CD4-positive, alpha-beta T cell (primary cell): ENCODE results near the gene COBL. TPM values are rescaled to one million over a fixed set of nuclear protein-coding genes. Genes with fewer than 3 reads are reported as not detected.

Experiments
- ATAC-seq: fragments of 200-7000 bp; cut with Tn5 transposase; one replicate; pipeline ENCODE4 v1.10.0; 2022; ENCODE audit warnings: mild to moderate bottlenecking; ENCODE audit not compliant: poor library complexity
- CTCF ChIA-PET: fragments of 350-600 bp; sonication (Branson Sonifier 250); formaldehyde crosslinking; loops from one replicate; lab custom pipeline; 2021; ENCODE audit warnings: antibody characterized with exemption, inconsistent platforms; lab: Charles Lee
- POLR2A ChIA-PET: fragments of 350-600 bp; sonication (Branson Sonifier 250); formaldehyde crosslinking; loops from one replicate; lab custom pipeline; 2021; ENCODE audit warnings: antibody characterized with exemption, inconsistent platforms; lab: Charles Lee
- DNase-seq, 14 experiments: peaks; one replicate each; pipeline ENCODE4 v3.0.0-alpha.2; 2013 to 2020; ENCODE audit warnings: mixed read lengths in 2 of 14
- H3K27ac ChIP-seq, 2 donors: one replicate each; pipeline versions ENCODE4 v1.5.1 to v1.7.0; 2013; ENCODE audit warnings: low read length in 2 of 2, low read depth in 1 of 2, mild to moderate bottlenecking in 1 of 2
- H3K27me3 ChIP-seq, 2 experiments: 1 replicate in 1 of 2; 2 replicates in 1 of 2; pipeline versions ENCODE4 v1.6.1 to v1.7.0; 2013; ENCODE audit warnings: low read length in 2 of 2, control low read depth in 1 of 2, mild to moderate bottlenecking in 1 of 2, moderate library complexity in 1 of 2; ENCODE audit not compliant: insufficient read depth in 2 of 2, control insufficient read depth in 1 of 2
- H3K36me3 ChIP-seq: one replicate; pipeline ENCODE4 v1.6.1; 2013; ENCODE audit warnings: low read length, control low read depth; ENCODE audit not compliant: insufficient read depth
- H3K4me1 ChIP-seq: one replicate; pipeline ENCODE4 v1.6.1; 2013; ENCODE audit warnings: low read length, control low read depth; ENCODE audit not compliant: insufficient read depth
- H3K4me3 ChIP-seq: one replicate; pipeline ENCODE4 v1.5.1; 2013; ENCODE audit warnings: mild to moderate bottlenecking, low read length, moderate library complexity
- H3K9me3 ChIP-seq, 2 experiments: 1 replicate in 1 of 2; 2 replicates in 1 of 2; pipeline versions ENCODE4 v1.6.1 to v1.7.0; 2013; ENCODE audit warnings: low read length in 2 of 2, mild to moderate bottlenecking in 2 of 2, control low read depth in 1 of 2, moderate library complexity in 1 of 2; ENCODE audit not compliant: control insufficient read depth in 1 of 2, insufficient read depth in 1 of 2
- H3K27ac Mint-ChIP-seq: one replicate; pipeline ENCODE4 v1.8.0; 2020; ENCODE audit warnings: mixed read lengths
- H3K27me3 Mint-ChIP-seq: one replicate; pipeline ENCODE4 v1.8.0; 2021; ENCODE audit warnings: mixed read lengths
- H3K36me3 Mint-ChIP-seq: one replicate; pipeline ENCODE4 v1.8.0; 2021; ENCODE audit warnings: low read depth, mixed read lengths
- H3K4me1 Mint-ChIP-seq: one replicate; pipeline ENCODE4 v1.8.0; 2021; ENCODE audit warnings: low read depth, mixed read lengths
- H3K4me3 Mint-ChIP-seq: one replicate; pipeline ENCODE4 v1.8.0; 2020; ENCODE audit warnings: mild to moderate bottlenecking, mixed read lengths
- H3K9me3 Mint-ChIP-seq: one replicate; pipeline ENCODE4 v1.8.0; 2020; ENCODE audit warnings: mixed read lengths
- intact Hi-C, 2 experiments: fragments of 100-400 bp; cut with DNase I in 1 of 2; cut with micrococcal nuclease in 1 of 2; formaldehyde crosslinking; loops; one replicate each; pipeline versions ENCODE4 v1.15.1 to v1.9.0; 2023 to 2025; cut with DNase I, micrococcal nuclease
- total RNA-seq, 174 experiments: library from RNA in 2 of 174; stranded (reverse) in 2 of 174; gene quantifications; one replicate each; pipeline ENCODE4 v1.2.3 and lab custom pipeline; 2021 to 2026
- TF ChIP-seq, protein P1 (sequence below): fragments of 200-600 bp; IDR thresholded peaks from one replicate; pipeline ENCODE4 v1.8.0; 2022; ENCODE audit warnings: antibody characterized with exemption, mild to moderate bottlenecking

COBL gene
- total RNA-seq, 2 experiments from 2014 or later, result not detected

DNA sequence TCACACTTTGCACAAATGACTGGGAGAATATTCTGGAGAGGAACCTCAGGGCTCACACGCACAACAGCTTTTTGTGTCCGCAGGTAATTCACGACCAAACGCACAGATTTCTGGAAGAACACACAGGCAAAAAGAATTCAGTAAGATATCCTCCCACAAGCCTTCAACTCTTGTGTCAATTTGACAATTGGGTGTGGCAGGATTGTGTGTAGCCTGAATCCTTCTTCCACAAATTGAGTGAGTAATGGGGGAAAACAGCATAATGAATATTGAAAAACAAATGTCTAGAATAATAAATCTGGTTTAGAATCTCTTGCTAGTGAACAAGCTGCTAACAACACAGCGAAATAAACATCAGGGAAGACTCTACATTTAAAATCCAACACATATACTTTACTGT, 125.6 kb downstream of the COBL start:
- no peak overlapping the region for H3K27ac Mint-ChIP-seq
- H3K36me3 Mint-ChIP-seq, result no peaks in the 10 kb centered on the region
- H3K4me1 ChIP-seq, result no peaks in the 10 kb centered on the region

DNA sequence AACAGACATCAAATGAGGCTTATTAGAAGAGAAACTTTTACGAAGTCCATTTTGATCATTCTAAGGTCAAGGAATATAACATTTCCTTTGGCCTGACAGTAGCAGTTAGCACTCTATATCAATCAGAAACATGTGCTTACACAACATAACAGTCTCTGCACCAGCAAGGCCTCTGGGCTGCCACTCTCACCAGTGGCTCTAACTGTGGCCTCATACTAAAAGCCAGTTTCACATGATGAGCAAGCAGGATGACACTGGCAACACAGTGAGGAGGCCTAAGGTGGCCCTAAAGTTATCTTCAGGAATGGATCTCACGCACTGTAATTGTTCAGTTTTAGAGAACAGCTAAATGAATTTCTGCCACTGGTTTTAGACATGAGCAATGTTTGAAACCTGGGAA, 126.8 kb downstream of the COBL start:
- intact Hi-C loops, result no loop called here
- Mint-ChIP-seq H3K9me3 (no peaks in the 10 kb centered on the region), H3K27me3 (peaks cover 6% of the 10 kb centered on the region), H3K4me3 (no peak overlapping the region), H3K27ac (no peak overlapping the region), H3K4me1 (no peaks in the 10 kb centered on the region), H3K36me3 (no peaks in the 10 kb centered on the region)
- Histone ChIP-seq H3K4me3 (no peak overlapping the region), H3K9me3 (no peaks in the 10 kb centered on the region), H3K27ac (no peak overlapping the region), H3K27me3 (no peaks in the 10 kb centered on the region), H3K36me3 (no peaks in the 10 kb centered on the region), H3K4me1 (no peaks in the 10 kb centered on the region)
- no peak for DNase-seq
- TF ChIP-seq, protein P1, sequence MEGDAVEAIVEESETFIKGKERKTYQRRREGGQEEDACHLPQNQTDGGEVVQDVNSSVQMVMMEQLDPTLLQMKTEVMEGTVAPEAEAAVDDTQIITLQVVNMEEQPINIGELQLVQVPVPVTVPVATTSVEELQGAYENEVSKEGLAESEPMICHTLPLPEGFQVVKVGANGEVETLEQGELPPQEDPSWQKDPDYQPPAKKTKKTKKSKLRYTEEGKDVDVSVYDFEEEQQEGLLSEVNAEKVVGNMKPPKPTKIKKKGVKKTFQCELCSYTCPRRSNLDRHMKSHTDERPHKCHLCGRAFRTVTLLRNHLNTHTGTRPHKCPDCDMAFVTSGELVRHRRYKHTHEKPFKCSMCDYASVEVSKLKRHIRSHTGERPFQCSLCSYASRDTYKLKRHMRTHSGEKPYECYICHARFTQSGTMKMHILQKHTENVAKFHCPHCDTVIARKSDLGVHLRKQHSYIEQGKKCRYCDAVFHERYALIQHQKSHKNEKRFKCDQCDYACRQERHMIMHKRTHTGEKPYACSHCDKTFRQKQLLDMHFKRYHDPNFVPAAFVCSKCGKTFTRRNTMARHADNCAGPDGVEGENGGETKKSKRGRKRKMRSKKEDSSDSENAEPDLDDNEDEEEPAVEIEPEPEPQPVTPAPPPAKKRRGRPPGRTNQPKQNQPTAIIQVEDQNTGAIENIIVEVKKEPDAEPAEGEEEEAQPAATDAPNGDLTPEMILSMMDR, result no peak
- ChIA-PET CTCF (no interaction called here), POLR2A (no interaction called here)
- no peak for ATAC-seq

More for the DNA sequence above, 125.6 kb downstream of the COBL start:
- H3K4me3 Mint-ChIP-seq, result no peak overlapping the region
- TF ChIP-seq, protein P1, result no peak
- peaks cover 6% of the 10 kb centered on the region for H3K27me3 Mint-ChIP-seq
- ChIA-PET POLR2A (no interaction called here), CTCF (no interaction called here)
- DNase-seq (no peak), ATAC-seq (no peak)
- Histone ChIP-seq H3K36me3 (no peaks in the 10 kb centered on the region), H3K9me3 (no peaks in the 10 kb centered on the region), H3K27me3 (no peaks in the 10 kb centered on the region), H3K4me3 (no peak overlapping the region), H3K27ac (no peak overlapping the region)
- intact Hi-C loops, result no loop called here
- H3K9me3 Mint-ChIP-seq, result no peaks in the 10 kb centered on the region
- no peaks in the 10 kb centered on the region for H3K4me1 Mint-ChIP-seq

DNA sequence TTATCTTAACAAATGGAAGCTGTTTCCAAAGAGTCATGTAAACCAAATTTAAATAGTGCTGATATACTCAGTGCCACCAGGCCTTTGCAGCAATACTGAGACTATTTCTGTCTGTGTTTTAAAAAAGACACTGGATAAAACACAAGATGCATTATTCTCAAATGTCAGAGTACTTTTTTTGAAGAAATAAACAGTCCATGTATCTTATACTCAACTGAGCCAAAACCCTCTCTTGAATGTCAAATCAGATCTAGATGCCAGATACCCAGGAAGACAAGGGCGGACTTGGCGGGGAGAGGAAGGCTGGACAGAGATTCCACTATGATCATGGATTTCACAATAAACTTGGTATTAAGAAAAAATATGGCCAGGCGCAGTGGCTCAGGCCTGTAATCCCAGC, 127.6 kb downstream of the COBL start:
- H3K27ac ChIP-seq, result no peak overlapping the region
- no peaks in the 10 kb centered on the region for H3K4me1 ChIP-seq
- DNase-seq, result no peak
- no peaks in the 10 kb centered on the region for H3K9me3 ChIP-seq
- no peaks in the 10 kb centered on the region for H3K36me3 Mint-ChIP-seq
- peaks cover under 1% of the 10 kb centered on the region for H3K27me3 Mint-ChIP-seq
- H3K9me3 Mint-ChIP-seq, result no peaks in the 10 kb centered on the region
- H3K4me3 ChIP-seq, result no peak overlapping the region
- intact Hi-C loops, result no loop called here
- POLR2A ChIA-PET, result no interaction called here
- H3K27ac Mint-ChIP-seq, result no peak overlapping the region
- no peaks in the 10 kb centered on the region for H3K4me1 Mint-ChIP-seq
- H3K36me3 ChIP-seq, result no peaks in the 10 kb centered on the region
- no peak for ATAC-seq
- no peaks in the 10 kb centered on the region for H3K27me3 ChIP-seq
- CTCF ChIA-PET, result interaction anchor here (1.0 kb wide), 1 partner anchor 28 kb away, joined by 3 read pairs; no protein-coding TSS in a partner anchor
- H3K4me3 Mint-ChIP-seq, result no peak overlapping the region
- TF ChIP-seq, protein P1, result no peak
